CMK (cell line): Measurements from ENCODE around the gene DAAM2.
A peak's percentile ranks its signal among the peaks of the same experiment; 100 is the strongest.

Experiments
- DNase-seq: peaks from one replicate; pipeline ENCODE4 v3.0.0-alpha.2; 2010; ENCODE audit warnings: low read depth

DAAM2 gene

GRCh38 chr6:39849228-39849627, 57.1 kb downstream of the DAAM2 start:
- no peak for DNase-seq

- DNase-seq, result no peak
Observed at GRCh38 chr6:39849764-39850163, 57.6 kb downstream of the DAAM2 start.

GRCh38 chr6:39850736-39851297, 58.6 kb downstream of the DAAM2 start:
- no peak for DNase-seq

GRCh38 chr6:39851331-39851730, 59.2 kb downstream of the DAAM2 start:
- DNase-seq, result no peak

GRCh38 chr6:39852324-39852723, 60.1 kb downstream of the DAAM2 start:
- DNase-seq, result no peak

DNA sequence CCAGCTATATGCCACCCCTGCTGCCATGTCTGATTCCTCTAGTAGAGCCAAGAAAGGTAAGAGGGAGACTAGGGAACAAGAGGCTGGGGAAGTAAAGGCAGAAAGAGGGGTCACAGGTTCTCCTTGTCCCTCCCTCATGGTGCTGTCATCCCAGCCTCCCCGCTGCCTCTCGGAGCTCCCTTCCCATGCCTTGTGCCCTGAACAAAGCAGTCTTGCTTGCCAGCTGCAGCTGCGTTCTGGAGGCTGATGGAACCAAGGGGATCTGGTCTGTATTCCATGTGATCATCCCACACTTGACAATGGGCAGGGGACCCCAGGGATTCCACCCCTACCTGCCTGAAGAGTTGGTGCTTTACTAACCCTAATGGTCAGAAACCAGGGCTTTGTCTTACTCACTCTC, 61.4 kb downstream of the DAAM2 start:
- DNase-seq, result no peak

DNA sequence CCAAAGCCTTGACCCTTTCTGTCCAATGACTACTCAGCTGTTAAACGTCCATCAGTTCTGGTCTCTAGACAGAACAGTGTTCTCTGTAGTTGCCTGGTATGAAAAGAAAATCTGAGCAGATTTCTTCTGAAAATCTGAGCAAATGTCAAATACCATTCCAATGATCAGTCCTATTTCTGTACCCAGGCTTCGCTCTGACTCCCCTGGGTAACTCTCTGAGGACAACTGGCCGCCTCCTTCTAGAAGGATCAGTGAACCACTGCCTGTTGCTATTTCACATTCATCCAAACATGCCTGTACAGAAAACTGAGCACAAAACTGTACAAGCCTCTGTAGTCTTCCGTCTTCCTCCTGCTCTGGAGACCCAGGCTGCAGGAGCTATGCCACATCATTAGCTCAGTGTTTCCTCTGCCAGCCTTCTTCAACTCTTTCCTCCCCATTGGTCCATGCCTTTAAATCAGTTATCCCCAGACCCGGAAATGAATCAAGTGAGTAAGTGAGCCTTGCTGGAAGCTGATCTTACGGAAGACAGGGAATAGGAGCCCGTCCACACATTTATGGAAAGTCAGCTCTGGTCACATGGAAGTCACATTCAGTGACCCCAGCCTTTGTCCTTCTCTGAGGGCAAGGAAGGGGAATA, 63.3 kb downstream of the DAAM2 start:
- DNase-seq, result no peak

DNA sequence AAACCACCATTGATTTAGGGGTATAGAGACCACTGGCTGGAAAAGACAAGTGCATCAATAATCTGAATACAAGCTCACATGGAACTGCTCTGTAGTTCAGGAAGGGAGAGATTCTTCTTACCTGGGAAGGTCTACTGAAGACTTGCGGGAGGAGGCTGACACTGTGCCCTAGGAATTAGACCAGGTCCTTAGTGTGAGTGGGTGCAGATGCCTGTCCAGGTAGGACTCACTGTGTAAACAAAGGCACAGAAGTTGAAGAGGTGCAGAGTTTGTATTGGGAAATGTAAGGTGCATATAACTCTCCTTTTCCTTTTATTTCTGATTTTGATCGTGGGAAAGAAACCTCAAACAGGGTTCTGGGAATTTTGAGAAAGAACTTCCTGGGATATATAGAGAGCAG, 66.8 kb downstream of the DAAM2 start:
- no peak for DNase-seq

DNA sequence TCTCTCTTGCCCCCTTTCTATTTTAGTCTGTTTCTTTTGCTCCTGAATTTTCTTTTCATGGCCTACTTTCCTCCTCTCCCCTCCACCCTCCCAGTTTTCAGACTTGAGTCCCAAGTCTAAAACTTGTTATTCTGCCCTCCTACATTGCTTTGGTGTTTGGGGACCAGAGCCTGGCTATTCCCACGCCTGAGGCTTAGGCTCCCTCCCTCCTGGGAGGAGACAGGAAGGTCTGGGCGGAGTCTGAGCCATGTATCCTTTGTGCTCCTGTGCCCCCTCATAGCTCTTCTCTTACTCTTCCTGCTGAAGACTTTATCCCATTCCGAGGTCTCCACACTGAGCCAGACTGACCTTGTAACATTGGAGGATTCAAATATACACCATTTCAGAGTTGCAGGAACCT, 69.5 kb downstream of the DAAM2 start:
- no peak for DNase-seq

GRCh38 chr6:39865011-39865888, 73.1 kb downstream of the DAAM2 start:
- peak; percentile 25 for DNase-seq

GRCh38 chr6:39867592-39867991, 75.4 kb downstream of the DAAM2 start:
- no peak for DNase-seq

DNA sequence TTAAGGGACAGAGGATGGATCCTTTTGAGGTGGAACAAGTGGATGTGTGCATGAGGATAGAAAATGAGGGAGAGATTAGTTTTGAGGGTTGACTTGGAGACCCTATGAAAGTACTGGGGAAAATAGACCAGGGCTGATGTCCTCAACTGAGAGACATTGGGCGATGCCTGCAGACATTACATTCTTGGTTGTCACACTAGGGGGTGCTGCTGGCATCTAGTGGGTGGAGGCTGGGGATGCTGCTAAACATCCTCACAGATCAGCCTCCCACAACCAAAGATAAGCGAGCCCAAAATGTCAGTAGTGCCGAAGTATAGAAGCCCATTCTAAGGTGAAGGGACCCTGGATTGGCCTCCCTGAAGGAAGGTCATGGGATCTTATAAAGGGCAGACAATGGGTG, 78.8 kb downstream of the DAAM2 start:
- DNase-seq, result no peak

- DNase-seq, result no peak
Observed at GRCh38 chr6:39873439-39873838, 81.3 kb downstream of the DAAM2 start.

DNA sequence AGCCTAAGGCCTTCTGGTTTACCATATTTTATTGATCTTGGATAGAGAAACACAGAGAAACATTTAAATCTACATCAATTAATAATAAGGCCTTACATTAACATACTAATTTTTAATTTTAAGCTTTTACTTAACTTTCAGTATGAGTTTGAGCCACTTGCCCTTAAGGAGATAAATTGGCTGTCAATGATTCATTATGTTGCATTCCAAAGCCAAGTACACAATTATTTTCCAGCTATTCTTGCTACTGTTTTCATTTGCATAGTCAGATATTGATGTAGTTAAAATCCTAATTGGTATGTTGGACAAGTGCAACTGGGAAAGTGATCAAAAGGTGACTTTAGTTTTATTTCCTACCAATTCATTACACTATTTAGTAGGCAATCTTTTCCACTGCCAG, 83.9 kb downstream of the DAAM2 start:
- no peak for DNase-seq

- no peak for DNase-seq
Observed at GRCh38 chr6:39876826-39877225, 84.7 kb downstream of the DAAM2 start.

DNA sequence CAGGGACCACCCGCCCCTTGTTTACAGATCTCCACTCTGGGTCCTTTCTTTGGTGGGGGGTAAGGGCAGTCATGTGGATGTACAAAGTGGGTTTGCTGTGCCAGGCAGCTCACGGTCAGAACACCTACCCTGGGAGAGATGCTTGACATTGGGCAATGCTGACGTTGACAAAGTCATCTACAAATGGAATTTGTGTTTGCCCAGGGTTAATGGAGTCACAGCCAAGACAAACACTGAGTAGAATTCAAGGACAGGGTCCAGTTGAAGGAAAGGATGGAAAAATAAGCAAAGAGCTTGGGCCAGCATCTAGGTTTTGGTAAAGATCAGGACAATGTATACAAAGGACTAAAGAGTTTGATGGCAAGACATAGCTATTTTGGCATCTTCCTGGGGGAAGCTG, 87.4 kb downstream of the DAAM2 start:
- DNase-seq, result no peak

GRCh38 chr6:39880594-39880993, 88.4 kb downstream of the DAAM2 start:
- DNase-seq, result no peak

- DNase-seq, result no peak
Observed at GRCh38 chr6:39881851-39882530, 89.8 kb downstream of the DAAM2 start.

- no peak for DNase-seq
Observed at GRCh38 chr6:39882531-39882899, 90.3 kb downstream of the DAAM2 start.

- no peak for DNase-seq
Observed at GRCh38 chr6:39884696-39885095, 92.5 kb downstream of the DAAM2 start.

DNA sequence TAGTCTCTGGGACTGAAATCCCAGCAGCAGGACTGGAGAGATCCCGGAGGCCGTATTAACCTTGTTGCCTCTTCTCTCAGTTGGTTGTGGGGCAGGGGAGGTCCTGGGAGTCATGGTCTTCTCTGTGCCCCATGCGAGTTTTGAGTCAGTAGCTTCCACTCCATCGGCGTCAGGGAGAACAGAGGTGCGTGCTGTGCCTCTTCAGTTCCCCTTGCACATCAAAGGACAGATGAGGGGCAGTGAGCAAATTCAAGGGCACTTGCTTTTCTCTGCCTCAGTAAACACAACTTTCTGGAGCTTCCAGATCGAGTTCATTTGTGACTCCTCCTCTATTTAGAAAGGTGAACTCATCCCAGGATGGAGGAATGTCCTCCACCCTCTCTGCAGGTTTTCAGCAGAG, 93.5 kb downstream of the DAAM2 start:
- DNase-seq, result no peak

GRCh38 chr6:39886871-39887270, 94.7 kb downstream of the DAAM2 start:
- no peak for DNase-seq
